Smooth muscle cell of the brain vasculature (primary cell): ENCODE results near the gene PLA2G4D.

ENCODE experiments used
- DNase-seq: peaks from one replicate; pipeline ENCODE4 v3.0.0-alpha.2; 2012; ENCODE audit warnings: low read depth, low spot score

PLA2G4D gene

GRCh38 chr15:42094512-42094963 is at the start of gene PLA2G4D:
TSS of gene PLA2G4D (minus strand) at chr15:42094562. CDS start at chr15:42094459, 103 bp downstream.
- no peak for DNase-seq

GRCh38 chr15:42143356-42143755 is 49.0 kb upstream of the PLA2G4D start:
- DNase-seq, result no peak

- DNase-seq, result no peak
Observed at GRCh38 chr15:42141795-42142667, 47.7 kb upstream of the PLA2G4D start.

GRCh38 chr15:42141246-42141645 is 46.9 kb upstream of the PLA2G4D start:
- DNase-seq, result no peak

- no peak for DNase-seq
Observed at GRCh38 chr15:42140383-42141070, 46.2 kb upstream of the PLA2G4D start.

GRCh38 chr15:42139596-42139995 is 45.2 kb upstream of the PLA2G4D start:
- DNase-seq, result no peak

GRCh38 chr15:42138968-42139386 is 44.6 kb upstream of the PLA2G4D start:
- DNase-seq, result no peak

GRCh38 chr15:42138411-42138810 is 44.0 kb upstream of the PLA2G4D start:
- DNase-seq, result no peak

GRCh38 chr15:42137461-42138261 is 43.3 kb upstream of the PLA2G4D start:
- DNase-seq, result no peak

- DNase-seq, result no peak
Observed at GRCh38 chr15:42136513-42136912, 42.2 kb upstream of the PLA2G4D start.

DNA sequence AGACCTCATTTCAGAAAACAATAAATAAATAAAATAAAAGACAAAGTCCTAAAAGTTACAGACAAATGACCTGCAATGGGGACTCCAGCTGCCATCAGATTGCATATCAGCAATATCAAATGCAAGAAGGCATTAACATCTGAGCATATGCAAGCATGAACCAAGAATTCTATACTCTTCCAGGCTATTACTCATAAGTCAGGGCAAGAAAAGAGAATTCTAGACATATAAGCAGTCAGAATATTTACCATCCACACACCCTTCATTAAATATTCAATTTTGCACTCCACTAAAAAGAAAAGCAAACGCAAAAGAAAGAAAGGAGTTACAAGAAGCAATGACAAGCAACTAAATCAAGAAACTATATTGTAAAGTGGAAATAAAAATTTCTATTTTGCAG is 41.0 kb upstream of the PLA2G4D start:
- DNase-seq, result no peak

GRCh38 chr15:42134617-42135245 is 40.4 kb upstream of the PLA2G4D start:
- DNase-seq, result no peak

- DNase-seq, result no peak
Observed at GRCh38 chr15:42133886-42134502, 39.6 kb upstream of the PLA2G4D start.

DNA sequence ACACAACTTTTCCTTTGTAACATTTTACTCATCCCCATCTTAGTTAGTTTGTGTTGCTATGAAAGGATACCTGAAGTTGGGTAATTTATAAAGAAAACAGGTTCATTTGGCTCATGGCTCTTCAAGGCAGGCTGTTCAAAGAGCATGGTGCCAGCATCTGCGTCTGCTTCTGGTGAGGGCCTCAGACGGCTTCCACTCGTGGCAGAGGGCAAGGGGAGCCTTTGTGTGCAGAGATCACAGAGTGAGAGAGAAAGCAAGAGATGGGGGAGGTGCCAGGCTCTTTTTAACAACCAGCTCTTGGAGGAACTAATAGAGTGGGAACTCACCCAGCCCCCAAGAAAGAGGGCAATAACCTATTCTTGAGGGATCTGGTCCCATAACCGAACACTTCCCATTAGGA is 39.0 kb upstream of the PLA2G4D start:
- DNase-seq, result no peak

GRCh38 chr15:42131826-42132806 is 37.8 kb upstream of the PLA2G4D start:
- no peak for DNase-seq

DNA sequence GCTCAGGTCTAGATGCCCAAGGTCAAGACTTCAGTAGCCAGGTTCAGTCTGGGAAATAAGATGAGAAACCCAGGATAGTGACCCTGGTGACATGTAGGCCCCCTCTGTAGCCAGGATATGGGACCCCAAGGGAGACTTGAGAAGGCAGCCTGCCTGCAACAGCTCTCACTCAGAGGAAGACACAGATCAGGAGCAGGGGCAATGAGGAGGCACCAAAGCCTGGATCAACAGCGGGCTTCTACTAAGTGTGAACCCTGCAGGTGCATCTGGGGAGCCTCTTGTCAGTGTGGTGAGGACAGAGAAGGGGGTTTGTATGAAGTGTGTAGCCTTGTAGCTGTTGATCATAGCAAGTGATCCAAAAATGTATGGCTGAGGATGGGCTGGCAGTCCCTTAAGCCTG is 36.6 kb upstream of the PLA2G4D start:
- no peak for DNase-seq

DNA sequence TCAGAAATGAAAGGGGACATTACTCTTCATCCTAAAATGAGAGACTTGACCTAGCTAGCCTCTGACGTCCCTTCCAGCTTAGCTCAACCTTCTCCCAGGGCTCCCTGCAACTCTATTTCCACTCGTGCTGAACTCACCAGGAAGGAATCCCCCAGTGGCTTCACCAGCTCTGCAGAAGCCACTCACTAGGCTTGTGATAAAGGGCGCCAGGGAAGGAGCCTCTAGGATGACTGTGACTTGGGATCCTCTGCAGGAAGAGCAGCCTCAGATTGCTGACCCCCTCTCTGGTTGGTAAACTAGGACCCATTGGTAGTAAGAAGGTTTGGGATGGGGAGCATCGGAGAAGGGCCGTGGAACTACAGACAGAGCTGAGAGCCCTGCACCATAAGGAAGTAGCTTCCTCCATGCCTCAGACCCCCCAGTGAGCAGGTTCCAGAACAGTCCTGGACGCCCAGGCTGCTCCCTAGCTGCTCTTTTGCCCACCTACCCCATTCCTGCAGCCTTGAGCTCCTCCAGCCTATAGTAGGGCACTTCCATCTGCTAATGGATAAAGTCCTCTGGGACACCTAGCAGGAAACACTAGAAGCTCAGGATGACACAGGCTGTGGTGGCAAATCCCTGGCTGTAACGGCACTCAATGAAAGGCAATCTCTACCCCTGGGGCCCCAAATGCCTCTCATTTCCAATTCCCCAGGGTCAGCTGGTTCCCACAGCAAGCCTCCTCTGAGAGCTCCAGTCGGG is 36.1 kb upstream of the PLA2G4D start:
- no peak for DNase-seq

DNA sequence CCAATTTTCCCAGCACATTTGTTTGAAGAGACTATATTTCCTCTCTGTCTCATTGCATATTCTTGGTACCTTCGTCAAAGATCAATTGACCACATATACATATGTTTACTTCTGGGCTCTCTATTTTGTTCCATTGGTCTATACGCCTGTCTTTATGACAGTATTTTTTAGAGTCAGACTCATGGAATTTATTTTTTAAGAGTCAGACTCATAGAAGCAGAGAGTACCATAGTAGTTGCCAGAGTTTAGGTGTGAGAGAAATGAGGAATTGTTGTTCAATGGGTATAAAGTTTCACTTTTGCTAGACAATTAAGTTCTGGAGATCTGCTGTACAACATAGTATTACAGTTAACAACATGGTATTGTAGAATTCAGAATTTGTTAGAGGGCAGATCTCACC is 35.0 kb upstream of the PLA2G4D start:
- DNase-seq, result no peak

- no peak for DNase-seq
Observed at GRCh38 chr15:42128476-42128875, 34.1 kb upstream of the PLA2G4D start.
